Nephron progenitor cell (in vitro differentiated cells): ENCODE results near the gene SLC25A31.

ENCODE experiments used
- DNase-seq: peaks from one replicate; pipeline ENCODE4 v3.0.0; 2021
- H3K27ac Mint-ChIP-seq: 2 replicates; pipeline ENCODE4 v1.8.0; 2021; ENCODE audit warnings: mild to moderate bottlenecking, moderate library complexity, mixed read lengths
- H3K27me3 Mint-ChIP-seq: 2 replicates; pipeline ENCODE4 v1.8.0; 2021; ENCODE audit warnings: mild to moderate bottlenecking, low read depth, mixed read lengths; ENCODE audit not compliant: poor library complexity
- H3K36me3 Mint-ChIP-seq: 2 replicates; pipeline ENCODE4 v1.8.0; 2021; ENCODE audit warnings: low read depth, mixed read lengths
- H3K4me1 Mint-ChIP-seq: 2 replicates; pipeline ENCODE4 v1.8.0; 2021; ENCODE audit warnings: mixed read lengths
- H3K4me3 Mint-ChIP-seq: 2 replicates; pipeline ENCODE4 v1.8.0; 2021; ENCODE audit warnings: mild to moderate bottlenecking, moderate library complexity, mixed read lengths
- H3K9me3 Mint-ChIP-seq: 2 replicates; pipeline ENCODE4 v1.8.0; 2021; ENCODE audit warnings: mild to moderate bottlenecking, moderate library complexity, mixed read lengths
- CTCF ChIP-seq: fragments of 200-600 bp; sonication (generic); IDR thresholded peaks from 2 replicates; pipeline ENCODE4 v1.5.0; 2021; ENCODE audit warnings: antibody characterized with exemption

Gene SLC25A31

GRCh38 chr4:127747883-127748282 is 17.7 kb downstream of the SLC25A31 start:
- peaks cover 41% of the 10 kb centered on the region for H3K9me3 Mint-ChIP-seq
- H3K27me3 Mint-ChIP-seq, result no peaks in the 10 kb centered on the region
- H3K27ac Mint-ChIP-seq, result no peak overlapping the region
- no peak overlapping the region for H3K4me3 Mint-ChIP-seq
- no peak for TF ChIP-seq CTCF
- no peaks in the 10 kb centered on the region for H3K4me1 Mint-ChIP-seq
- no peak for DNase-seq
- peaks cover 13% of the 10 kb centered on the region for H3K36me3 Mint-ChIP-seq

GRCh38 chr4:127748957-127749356 is 18.8 kb downstream of the SLC25A31 start:
- no peaks in the 10 kb centered on the region for H3K4me1 Mint-ChIP-seq
- H3K36me3 Mint-ChIP-seq, result peaks cover 13% of the 10 kb centered on the region
- DNase-seq, result no peak
- H3K27ac Mint-ChIP-seq, result no peak overlapping the region
- peaks cover 42% of the 10 kb centered on the region for H3K9me3 Mint-ChIP-seq
- no peak for TF ChIP-seq CTCF
- no peaks in the 10 kb centered on the region for H3K27me3 Mint-ChIP-seq
- H3K4me3 Mint-ChIP-seq, result no peak overlapping the region

DNA sequence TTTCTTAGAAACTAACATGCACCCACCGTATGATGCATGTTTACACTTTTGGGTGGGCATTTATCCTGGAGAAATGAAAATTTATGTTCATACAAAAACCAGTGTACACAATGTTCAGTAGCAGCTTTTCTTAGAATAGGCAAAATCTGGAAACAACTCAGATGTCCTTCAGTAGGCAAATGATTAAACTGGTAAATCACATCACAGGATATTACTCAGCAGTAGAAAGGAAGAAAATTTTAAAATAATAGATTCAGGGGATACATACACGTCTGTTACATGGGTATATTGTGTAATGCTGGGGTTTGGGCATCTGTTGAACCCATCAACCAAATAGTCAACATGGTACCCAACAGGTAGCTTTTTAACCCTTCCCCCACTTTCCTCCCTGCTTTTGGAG is 26.7 kb downstream of the SLC25A31 start:
- Mint-ChIP-seq H3K4me3 (no peak overlapping the region), H3K27me3 (peaks cover 2% of the 10 kb centered on the region), H3K4me1 (no peaks in the 10 kb centered on the region), H3K27ac (no peak overlapping the region), H3K9me3 (peaks cover 30% of the 10 kb centered on the region), H3K36me3 (no peaks in the 10 kb centered on the region)
- no peak for DNase-seq
- no peak for TF ChIP-seq CTCF

GRCh38 chr4:127759228-127759820 is 29.1 kb downstream of the SLC25A31 start:
- DNase-seq, result no peak
- H3K27ac Mint-ChIP-seq, result no peak overlapping the region
- peaks cover 2% of the 10 kb centered on the region for H3K27me3 Mint-ChIP-seq
- H3K4me1 Mint-ChIP-seq, result no peaks in the 10 kb centered on the region
- H3K4me3 Mint-ChIP-seq, result no peak overlapping the region
- no peaks in the 10 kb centered on the region for H3K36me3 Mint-ChIP-seq
- no peak for TF ChIP-seq CTCF
- H3K9me3 Mint-ChIP-seq, result peaks cover 21% of the 10 kb centered on the region

DNA sequence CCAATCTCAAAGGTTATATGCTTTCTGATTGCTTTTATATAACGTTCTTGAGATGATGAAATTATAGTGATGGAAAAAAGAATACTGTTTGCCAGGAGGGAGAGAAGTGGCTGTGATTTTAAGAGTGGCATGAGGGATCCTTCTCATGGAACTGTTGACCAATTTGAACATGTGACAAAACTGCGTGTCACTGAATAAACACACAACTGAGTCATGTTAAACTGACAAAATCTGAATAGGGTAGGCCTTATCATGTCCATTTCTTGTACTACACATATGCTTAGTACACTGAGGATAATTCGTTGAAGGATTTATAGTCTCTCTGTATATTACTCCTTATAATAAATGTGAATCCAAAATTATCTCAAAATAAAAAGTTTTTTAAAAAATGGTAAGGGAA is 29.7 kb downstream of the SLC25A31 start:
- peaks cover 2% of the 10 kb centered on the region for H3K27me3 Mint-ChIP-seq
- no peak for TF ChIP-seq CTCF
- H3K27ac Mint-ChIP-seq, result no peak overlapping the region
- DNase-seq, result no peak
- H3K36me3 Mint-ChIP-seq, result no peaks in the 10 kb centered on the region
- H3K4me1 Mint-ChIP-seq, result no peaks in the 10 kb centered on the region
- H3K9me3 Mint-ChIP-seq, result peaks cover 20% of the 10 kb centered on the region
- no peak overlapping the region for H3K4me3 Mint-ChIP-seq

- TF ChIP-seq CTCF, result no peak
- no peak for DNase-seq
- Mint-ChIP-seq H3K9me3 (no peaks in the 10 kb centered on the region), H3K27me3 (peaks cover 2% of the 10 kb centered on the region), H3K4me1 (no peaks in the 10 kb centered on the region), H3K36me3 (no peaks in the 10 kb centered on the region), H3K27ac (no peak overlapping the region), H3K4me3 (no peak overlapping the region)
Measured at GRCh38 chr4:127771535-127772275, 41.5 kb downstream of the SLC25A31 start.
